Stimulated activated CD4-positive, alpha-beta T cell treated with anti-CD3 and anti-CD28 coated beads, TNF-alpha, amount 100 ng/mL, for 24 hours (primary cell): ENCODE measurements around the gene DPP8.

ENCODE experiments used
- DNase-seq, 3 experiments: peaks; one replicate each; pipeline ENCODE4 v3.0.0-alpha.2; 2020; ENCODE audit warnings: low read depth in 3 of 3

Gene DPP8

DNA sequence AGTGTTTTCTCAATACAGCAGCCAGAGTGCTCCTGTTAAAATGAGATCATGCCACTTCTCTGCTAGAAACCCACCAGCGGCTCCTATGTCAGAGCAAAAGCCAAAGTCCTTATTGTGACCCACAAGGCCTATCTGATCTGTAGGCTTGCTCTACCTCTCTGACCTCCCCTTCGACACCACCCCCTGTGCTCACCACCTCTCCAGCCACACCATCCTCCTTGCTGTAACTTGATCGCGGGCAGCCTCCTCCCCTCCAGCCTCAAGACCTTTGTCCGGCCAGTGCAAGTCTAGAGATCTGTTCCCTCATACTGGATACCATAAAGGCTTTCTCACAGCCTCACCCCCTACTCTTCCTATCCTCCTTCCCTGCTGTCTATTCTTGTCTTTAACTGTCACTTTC lies 92.8 kb downstream of the DPP8 start:
- no peak for DNase-seq

DNA sequence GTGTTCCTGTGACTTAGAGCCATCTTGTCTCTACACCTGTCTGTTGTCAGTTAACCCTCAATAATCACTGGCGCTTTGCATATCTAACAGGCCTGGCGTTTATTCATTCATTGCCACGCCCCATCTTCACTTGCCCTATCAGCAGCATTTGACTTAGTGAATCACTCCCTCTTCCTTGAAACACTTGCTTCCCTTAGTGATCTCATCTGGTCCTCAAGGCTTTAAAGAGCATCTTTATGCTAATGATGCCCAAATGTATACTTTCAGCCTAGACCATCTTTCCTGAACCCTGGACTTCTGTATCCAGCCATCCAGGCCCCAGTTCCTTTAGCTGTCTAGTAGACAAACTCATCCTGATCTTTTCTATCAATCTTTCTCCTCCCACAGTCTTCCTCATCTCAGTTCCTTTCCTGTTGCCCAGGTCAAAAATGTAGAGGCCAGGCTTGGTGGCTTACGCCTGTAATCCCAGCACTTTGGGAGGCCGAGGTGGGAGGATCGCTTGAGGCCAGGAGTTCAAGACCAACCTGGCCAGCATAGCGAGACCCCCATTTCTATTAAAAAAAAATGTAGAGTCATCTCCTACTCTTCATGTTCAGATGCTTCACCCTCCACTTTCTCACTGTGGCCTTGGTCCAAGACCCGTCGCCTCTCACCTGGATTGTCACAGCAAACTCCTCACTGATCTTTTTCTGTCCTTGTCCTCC lies 93.4 kb downstream of the DPP8 start:
- DNase-seq: no peak

DNA sequence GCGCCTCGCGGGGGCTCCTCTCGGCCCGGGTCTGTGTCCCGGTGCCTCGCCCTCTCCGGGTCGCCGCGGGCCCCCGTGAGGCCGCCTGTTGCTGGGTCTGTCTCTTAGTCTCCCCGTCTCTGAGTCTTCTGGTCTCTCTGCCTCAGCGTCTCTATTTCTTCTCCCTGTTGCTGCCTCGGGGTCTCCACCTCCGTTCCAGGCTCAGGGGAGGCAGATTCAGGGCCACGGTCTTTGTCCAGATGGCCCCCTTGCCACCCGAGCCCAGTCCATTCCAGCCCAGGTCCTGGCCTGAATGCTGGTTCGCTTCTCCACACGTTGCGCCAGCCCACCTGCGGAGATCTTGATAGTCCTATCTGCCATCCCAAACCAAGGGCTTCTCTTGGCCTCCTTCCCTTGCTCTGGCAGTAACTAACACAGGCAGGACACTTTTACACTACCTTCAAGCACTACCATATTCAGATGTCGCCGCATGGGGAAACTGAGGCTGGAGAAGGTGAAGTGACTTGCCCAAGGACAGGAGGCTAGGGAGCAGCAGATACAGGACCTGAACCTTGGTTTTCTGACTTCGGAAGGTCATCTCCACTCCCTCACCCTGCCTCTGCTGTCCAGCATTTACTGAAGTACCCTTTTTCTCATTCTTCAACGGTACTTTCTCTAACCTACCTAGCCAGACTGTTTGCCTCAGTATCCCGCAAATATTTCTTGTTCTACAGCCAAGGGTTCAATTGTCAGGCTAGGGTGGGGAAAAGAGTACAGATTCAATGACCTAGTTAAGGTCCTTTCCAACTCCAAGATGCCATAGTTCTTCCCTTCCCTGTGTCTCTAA lies 94.1 kb downstream of the DPP8 start:
- DNase-seq: no peak

DNA sequence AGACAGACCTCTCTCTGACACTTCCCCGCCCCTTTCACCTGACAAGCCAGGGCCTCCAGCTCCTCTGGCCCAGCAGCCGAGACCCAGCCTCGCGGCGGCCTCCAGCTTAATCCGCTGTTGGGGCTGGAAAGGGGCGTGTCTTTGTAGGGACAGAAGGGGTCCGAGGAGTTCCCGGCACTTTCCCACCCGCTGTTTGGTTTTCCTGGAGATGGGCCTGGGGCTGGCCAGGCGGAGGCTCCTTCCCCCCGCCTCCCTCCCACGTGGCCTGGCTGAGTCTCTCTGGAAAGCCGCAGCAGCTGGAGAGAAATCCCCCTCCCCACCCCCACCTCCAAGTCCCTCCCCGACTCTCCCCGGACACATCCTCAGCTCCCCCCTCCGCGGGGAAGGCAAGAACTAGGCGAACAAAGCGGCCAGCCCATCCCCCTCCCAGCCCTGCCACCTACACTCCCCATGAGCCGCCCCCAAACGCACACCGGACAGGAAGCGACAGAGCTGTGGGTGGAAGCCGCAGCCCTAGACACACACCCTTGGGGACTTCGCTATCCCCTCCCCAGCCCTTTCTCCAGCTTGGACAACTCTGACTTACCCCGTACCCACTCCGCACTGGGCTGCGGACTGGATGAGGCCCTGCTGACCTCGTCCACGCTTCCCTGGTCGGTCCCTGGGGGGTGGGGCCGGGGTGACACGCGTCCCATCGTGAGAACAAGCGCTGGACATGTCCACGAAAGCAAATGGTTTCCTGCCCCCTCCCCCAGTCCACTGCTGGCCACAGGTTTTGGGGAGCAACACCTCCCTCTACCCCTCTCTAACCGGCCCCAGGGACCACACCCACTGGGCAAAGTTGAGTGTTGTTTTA lies 95.9 kb downstream of the DPP8 start:
- DNase-seq: no peak

DNA sequence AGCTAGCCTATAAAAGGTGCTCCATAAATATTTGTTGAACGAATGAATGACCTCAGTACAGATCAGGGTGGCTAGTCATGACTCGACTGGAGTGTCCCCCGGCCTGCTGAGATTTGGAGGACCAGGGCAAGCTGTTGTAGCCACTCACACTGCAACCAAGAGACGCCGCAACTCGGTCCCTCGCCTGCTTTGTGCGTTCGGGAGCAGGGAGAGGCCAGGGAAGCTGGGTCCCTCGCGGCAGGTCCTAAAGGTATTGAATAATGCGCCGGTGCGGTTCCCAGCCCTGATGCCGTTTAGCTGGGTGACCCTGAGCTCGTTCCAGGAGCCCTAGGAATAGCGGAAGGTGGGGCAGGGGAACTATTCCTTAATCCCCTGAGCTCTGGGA lies 96.5 kb downstream of the DPP8 start:
- DNase-seq: no peak

DNA sequence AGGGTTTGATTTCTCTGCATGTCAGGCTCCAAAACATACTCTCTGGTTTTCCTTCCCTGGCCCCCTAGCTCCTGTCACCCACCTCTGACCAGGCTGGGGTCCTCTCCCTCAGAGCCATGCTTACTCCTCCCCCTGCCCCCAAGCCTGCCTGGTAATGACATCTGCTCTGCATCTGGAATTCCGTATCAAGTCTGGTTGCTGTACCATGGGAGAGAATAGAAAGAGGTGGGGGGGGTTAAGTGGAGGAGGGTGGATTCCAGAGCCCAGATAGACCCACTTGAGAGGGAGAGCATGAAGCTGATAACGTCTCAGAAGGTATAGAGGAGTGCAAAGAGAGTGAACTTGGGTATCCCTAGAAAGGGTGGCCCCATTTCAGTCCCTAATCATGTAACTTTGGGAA lies 98.9 kb downstream of the DPP8 start:
- DNase-seq: no peak

DNA sequence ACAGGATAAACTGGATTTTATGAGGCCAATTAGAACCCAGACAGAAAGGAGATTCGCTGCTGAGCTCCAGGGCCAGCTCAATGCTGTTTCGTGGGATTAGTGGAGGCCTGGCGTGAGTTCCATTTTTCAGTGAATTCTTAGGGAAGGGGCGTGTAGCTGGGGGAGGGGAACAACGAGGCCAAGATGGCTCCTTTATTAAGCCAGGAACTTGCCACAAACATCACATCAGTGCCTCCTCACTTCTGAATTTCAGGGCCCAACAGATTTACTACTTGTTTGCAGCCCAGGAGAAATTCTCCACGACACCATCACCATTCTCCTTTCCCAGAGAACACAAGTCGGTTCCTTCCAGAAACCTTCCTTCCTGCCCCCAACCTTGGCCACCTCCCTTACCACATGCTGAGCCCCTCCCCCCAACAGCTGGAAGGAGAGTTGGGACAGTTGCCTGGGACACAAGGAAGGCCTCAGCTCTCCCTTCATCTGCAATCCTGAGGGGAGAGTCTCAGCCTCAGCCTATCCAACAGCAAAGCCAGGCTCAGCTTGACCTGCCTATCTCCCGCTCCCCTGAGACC lies 100.6 kb downstream of the DPP8 start:
- DNase-seq: no peak

DNA sequence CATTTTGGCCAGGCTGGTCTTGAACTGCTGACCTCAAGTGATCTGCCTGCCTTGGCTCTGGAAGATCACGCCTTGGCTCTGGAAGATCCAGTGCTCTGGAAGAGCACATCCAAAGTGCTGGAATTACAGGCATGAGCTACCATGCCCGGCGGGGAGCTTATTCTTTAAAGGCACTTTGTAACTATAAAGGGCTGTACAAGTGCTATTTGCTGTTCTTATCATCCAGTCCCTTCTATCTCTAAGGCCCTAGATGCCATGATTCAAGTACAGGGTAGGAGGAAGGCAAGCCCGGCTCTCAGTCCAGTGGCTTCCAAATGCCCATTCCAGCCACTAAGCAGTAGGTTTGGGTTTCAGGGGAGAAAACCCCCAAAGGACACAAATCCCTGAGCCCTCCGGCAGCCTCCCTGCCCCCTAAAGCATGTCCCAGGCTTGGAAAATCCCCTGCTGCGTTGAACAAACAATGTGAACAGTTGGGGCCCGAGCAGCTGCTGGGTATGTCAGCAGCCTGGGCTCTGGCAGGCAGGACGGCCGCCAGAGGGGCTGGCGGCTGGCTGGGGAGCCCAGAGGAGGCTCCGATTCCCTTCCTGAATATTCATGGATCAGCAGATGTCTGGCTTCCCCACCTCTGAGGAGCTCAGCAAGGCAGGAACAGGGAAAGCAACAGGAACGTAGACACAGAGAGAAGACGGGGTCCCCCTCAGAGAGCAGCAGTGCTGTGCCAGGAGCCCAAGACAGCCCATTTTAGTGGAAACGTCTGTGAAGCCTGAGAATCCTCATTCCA lies 102.5 kb downstream of the DPP8 start:
- DNase-seq: no peak

DNA sequence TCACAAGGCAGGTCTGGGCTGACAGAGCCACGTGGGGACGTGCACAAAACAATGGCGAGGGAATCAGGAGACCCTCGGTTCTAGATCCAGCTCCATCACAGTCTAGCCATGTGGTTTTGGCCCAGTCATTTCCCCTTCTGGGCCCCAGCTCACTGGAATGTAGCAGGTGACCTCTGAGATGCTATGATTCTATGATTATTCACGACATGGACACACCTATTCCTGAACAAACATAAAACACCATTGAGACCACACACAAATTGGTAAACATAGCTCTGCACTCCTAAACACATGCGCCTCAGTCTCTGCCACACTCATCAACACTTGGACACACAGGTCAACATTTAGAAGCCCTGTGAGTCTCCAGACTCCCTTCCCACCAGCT lies 103.7 kb downstream of the DPP8 start:
- DNase-seq: no peak

DNA sequence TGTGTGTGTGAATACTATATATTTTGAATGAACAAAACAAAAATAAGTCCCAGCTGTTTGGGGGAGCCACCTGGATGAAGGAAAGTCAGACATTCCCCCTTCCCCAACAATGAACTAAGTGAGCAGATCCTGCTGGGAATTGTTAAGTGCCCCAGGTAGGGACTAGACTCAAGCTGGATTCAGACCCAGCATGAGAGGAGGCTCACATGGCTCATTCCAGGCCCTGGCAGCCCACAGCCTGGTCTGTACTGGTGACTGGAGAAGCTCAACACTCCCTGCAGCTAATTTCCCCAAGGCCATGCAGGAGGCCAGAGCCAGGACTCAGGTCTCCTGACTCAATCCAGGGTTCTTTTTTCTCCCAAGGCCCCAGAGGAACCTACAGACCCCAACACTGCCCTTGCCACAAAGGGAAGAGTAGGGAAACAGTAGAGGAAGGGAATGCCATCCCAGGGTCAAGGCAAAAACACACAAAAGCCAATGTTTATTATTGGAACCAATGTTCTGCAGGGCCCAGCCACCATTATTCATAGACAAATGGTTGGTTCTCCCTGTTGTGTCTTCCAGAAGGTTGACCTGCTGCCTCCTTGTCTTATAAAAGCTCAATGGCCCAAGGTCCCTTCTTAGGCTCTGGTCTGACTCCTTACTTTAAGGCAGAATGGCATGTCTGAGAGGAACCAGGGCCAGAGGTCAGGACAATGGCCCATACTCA lies 104.3 kb downstream of the DPP8 start:
- no peak for DNase-seq

DNA sequence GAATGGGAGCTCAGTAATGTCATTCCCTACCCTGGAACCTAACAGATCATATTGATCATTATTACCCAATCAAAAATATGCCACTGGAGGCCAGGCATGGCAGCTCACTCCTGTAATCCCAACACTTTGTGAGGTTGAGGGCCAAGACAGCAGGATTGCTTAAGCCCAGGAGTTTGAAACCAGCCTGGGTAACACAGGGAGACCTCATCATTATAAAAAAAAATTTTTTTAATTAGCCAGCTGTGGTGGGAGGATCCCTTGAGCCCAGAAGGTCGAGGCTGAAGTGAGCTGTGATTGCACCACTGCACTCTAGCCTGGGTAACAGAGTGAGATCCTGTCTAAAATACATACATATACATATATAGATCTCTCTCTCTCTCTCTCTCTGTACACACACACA lies 104.9 kb downstream of the DPP8 start:
- no peak for DNase-seq

DNA sequence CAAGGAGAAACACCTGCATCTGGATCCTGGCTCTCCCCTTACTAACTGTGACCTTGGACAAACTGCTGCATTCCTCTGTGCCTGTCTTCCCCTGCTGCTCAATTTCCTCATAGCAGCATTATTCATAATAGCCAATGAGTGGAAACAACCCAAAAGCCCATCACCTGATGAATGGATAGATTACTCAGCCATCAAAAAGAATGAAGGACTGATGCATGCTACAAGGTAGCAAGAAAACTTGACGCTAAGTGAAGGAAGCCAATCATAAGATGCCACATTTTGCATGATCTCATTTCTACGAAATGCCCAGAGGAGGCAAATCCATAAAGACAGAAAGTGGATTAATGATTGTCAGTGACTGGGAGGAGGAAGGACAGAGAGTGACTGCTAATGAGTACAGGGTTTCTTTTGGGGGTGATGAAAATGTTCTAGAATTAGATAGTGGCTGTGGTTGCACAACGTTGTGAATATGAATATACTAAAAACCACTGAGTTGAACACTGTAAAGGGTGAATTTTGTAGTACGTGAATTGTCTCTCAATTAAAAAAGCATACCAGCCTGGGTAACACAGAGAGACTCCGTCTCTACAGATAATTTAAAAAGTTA lies 105.9 kb downstream of the DPP8 start:
- no peak for DNase-seq

DNA sequence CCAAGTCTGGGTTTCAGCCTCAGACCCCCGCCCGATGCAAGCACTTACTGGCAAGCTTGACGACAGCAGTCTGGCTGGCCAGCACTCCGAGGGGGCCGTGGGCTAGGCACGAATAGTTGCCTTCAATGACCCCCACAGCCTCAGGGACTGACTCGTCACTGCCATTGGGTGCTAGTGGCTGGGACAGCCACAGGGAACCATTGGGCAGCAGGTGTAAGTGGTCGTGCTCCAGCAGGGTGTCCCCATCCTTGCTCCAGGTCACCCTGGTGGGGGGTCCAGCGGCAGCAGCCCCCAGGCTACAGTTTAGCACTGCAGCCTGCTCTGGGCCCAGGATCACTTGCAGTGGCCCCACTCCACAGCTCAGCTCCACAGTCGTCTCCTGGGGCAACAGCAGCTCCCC lies 106.5 kb downstream of the DPP8 start:
- no peak for DNase-seq

DNA sequence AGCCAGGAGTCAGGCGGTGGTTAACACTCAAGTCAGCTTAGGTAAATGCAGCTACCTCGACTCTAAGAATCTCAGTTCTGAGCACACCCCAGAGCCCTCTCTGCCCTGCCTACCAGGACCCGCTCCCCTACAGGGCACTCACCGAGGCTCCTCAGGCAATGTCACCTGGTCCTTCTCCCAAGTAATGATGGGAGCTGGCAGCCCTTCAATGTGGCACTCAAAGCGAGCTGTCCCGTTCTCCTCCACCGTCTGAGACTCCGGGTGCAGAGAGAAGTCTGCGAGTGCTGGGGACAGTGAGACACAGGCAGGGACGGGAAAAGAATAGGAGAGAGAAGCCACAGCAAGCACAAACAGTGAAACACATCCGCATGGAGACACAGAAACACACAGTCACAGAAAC lies 107.5 kb downstream of the DPP8 start:
- DNase-seq: no peak

DNA sequence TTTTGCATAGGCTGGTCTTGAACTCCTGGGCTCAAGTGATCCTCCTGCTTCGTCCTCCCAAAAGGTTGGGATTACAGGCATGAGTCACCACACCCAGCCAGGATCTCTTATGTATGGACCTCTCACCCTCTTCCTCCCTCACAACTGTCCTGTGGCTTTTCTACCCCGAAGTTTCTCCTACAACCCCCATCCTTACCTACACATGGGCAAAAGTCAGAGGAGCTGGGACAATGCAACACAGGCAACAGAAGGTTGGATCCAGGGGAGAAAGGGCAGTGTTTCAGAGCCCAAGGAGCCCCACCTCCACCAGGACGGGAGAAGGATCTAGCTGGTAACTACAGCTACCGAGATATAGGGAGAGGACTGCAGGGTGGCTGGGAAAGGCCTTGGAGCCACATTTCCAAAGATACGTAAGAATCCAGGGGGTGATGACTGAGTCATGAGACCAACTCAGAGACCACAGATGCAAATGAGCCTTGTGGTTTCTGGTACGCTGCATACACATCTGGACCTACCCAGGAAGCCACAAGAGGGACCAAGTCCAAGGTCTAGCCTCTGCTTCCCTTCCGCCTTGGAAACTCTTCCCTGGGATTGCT lies 108.4 kb downstream of the DPP8 start:
- DNase-seq: no peak

DNA sequence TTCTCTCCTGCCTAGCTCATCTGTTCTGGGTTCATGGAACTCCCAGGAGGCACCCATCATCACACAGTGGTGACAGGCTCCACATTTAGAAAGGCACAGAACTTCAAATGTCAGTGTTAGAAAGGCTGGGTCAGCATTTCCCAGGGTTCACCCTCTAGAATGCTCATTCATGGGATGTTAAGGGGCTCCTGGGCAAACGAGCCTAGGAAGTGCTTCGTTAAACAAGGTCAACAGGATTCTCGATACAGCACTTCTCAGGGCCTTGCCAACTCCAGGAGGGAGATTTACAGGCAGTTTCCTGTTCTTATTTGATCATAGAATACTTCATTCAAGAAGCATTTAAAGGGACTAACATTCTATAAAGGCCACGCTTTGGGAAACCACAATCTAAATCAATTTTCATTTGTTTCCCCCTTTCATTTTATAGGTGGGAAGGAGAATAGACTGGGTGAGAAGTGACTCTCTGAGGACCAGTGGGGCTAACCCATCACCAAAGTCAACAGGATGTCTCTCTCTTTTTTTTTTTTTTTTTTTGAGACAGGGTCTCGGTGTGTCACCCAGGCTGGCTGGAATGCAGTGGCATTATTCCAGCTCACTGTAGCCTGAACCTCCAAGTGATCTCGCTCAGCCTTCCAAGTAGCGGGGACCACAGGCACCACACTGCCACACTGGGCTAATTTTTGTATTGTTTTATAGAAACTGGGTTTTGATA lies 109.0 kb downstream of the DPP8 start:
- no peak for DNase-seq

DNA sequence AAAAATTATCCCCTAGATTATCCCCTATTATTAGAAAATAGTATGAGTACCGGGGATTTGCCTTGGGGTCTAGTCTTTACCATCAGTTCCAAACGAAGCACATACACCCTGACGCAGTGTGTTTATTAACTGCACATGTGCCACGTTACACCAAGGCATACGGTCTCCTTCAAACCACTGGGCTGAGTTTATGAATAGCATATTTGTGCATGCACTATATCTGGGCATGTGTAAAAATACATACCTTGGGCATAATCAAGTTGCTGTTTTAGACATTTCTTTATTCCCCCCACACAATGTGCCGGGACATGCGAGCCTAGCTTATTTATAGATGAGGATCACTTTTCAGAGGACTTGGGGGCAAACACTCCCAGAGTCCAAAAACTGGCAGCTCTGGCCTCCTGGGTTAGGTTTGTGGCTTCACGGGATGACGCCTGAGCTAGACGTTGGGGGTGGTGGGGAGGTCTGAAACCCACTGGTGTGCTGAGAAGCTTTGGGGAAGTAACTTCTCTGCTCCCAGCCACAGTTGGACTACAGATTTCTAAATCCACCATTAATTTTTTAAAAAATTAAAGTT lies 111.0 kb downstream of the DPP8 start:
- no peak for DNase-seq

DNA sequence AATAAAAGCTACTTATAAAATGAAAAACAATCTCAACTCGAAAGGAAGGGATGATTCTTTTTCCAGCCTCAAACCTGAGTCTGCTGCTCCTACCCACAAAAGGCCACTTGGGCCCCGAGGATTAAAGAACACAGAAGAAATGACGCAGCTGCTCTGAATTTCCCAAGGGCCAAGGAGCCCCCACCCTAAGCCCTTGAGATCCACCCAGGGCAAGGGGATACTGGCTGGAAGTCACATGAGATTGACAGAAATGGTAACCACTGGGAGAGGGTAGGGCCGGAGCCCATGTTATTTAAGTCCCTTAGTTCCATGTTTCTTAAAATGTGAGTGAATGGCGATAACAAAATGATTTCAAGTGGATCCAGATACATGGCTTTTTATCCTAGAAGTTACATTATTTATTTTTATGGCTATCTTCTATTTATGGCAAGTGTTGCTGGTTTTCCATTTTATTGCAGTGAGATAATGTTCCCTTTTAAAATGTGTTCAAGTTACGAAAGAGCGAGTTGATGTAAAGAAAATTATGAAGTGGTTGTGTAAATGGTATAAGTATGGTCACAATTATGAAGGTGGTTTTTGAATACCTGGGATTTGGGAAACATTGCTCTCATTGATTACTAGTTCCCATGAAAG lies 111.6 kb downstream of the DPP8 start:
- DNase-seq: no peak
